ENCODE measurements around the gene MACO1.

GRCh38 chr1:25484096-25484495 is 53.4 kb downstream of the MACO1 start:
- TF ChIP-seq BACH2 (CRISPR knock-in tag; IDR thresholded peaks at IDR 0.05; ENCODE audit: borderline replicate concordance) (no peak), ZFP3 (CRISPR knock-in tag; IDR thresholded peaks at IDR 0.05) (no peak), PATZ1 (CRISPR knock-in tag; IDR thresholded peaks at IDR 0.05; ENCODE audit: borderline replicate concordance) (no peak), SNAI2 (CRISPR knock-in tag; IDR thresholded peaks at IDR 0.05) (no peak), GLIS3 (CRISPR knock-in tag; IDR thresholded peaks at IDR 0.05) (no peak), OSR1 (CRISPR knock-in tag; IDR thresholded peaks at IDR 0.05) (no peak)

Data from SK-N-SH treated with all-trans-retinoic acid at 6 μM for 48 hours (cell line).